IPS-20b (cell line): ENCODE data around the gene MRPS33.
"Not testable (repeated sequence)": the region's sequence is repeated elsewhere in the genome, so short reads cannot be mapped to it uniquely, and the experiment has no call there.

ENCODE experiments used
- H3K27ac ChIP-seq: one replicate; pipeline ENCODE4 v1.5.1; 2013; ENCODE audit warnings: low read length
- H3K27me3 ChIP-seq: 2 replicates; pipeline ENCODE4 v1.6.1; 2013; ENCODE audit warnings: mild to moderate bottlenecking, low read length, inconsistent platforms; ENCODE audit not compliant: insufficient read depth
- H3K36me3 ChIP-seq: 2 replicates; pipeline ENCODE4 v1.6.1; 2013; ENCODE audit warnings: low read depth, mild to moderate bottlenecking, inconsistent platforms, low read length, moderate library complexity; ENCODE audit not compliant: insufficient read depth
- H3K4me1 ChIP-seq: 2 replicates; pipeline ENCODE4 v1.6.1; 2013; ENCODE audit warnings: mild to moderate bottlenecking, control low read depth, inconsistent platforms, low read length, moderate library complexity; ENCODE audit not compliant: insufficient read depth
- H3K4me3 ChIP-seq: 2 replicates; pipeline ENCODE4 v1.5.1; 2013; ENCODE audit warnings: mild to moderate bottlenecking, low read length, inconsistent platforms
- H3K9ac ChIP-seq: 2 replicates; pipeline ENCODE4 v1.6.1; 2013; ENCODE audit warnings: low read depth, mild to moderate bottlenecking, inconsistent platforms, low read length, moderate library complexity
- H3K9me3 ChIP-seq: 2 replicates; pipeline ENCODE4 v1.6.1; 2013; ENCODE audit warnings: mild to moderate bottlenecking, low read depth, low read length, inconsistent platforms; ENCODE audit not compliant: insufficient read depth

MRPS33 gene

DNA sequence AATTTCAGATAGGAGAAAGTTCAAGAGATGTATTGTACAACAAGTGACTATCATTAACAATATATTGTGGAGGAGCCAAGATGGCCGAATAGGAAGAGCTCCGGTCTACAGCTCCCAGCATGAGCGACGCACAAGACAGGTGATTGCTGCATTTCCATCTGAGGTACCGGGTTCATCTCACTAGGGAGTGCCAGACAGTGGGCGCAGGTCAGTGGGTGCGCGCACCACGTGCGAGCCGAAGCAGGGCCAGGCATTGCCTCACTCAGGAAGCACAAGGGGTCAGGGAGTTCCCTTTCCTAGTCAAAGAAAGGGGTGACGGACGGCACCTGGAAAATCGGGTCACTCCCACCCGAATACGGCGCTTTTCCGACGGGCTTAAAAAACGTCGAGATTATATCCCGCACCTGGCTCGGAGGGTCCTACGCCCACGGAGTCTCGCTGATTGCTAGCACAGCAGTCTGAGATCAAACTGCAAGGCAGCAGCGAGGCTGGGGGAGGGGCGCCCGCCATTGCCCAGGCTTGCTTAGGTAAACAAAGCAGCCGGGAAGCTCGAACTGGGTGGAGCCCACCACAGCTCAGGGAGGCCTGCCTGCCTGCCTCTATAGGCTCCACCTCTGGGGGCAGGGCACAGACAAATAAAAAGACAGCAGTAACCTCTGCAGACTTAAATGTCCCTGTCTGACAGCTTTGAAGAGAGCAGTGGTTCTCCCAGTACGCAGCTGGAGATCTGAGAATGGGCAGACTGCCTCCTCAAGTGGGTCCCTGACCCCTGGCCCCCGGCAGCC is 18.0 kb upstream of the MRPS33 start:
- H3K9me3 ChIP-seq: peaks cover 17% of the 10 kb centered on the region; the same call in 1 of the 2 replicates
- H3K4me1 ChIP-seq, H3K27ac ChIP-seq, H3K4me3 ChIP-seq, H3K9ac ChIP-seq, H3K27me3 ChIP-seq, H3K36me3 ChIP-seq: not testable (repeated sequence)

DNA sequence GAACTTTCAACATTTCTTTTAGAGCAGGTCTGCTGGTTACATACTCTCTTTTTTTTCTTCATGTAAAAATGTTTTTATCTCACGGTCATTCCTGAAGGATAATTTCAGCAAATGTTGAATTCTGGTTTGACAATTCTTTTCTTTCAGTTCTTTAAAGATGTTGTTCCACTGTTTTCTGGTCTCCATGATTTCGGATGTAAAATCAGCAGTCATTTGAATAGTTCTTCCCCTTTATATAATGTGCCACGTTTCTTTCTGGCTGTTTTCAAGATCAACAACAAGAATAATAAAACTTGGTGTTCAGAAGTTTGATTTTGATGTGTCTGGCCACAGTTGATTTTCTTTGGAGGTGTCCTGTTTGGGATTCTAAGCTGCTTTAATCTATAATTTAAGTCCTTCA is 14.0 kb upstream of the MRPS33 start:
- Histone ChIP-seq H3K27me3 (no peaks in the 10 kb centered on the region), H3K4me3 (no peak overlapping the region), H3K27ac (no peak overlapping the region), H3K9ac (no peak overlapping the region), H3K4me1 (no peaks in the 10 kb centered on the region), H3K9me3 (peaks cover 24% of the 10 kb centered on the region), H3K36me3 (no peaks in the 10 kb centered on the region)

DNA sequence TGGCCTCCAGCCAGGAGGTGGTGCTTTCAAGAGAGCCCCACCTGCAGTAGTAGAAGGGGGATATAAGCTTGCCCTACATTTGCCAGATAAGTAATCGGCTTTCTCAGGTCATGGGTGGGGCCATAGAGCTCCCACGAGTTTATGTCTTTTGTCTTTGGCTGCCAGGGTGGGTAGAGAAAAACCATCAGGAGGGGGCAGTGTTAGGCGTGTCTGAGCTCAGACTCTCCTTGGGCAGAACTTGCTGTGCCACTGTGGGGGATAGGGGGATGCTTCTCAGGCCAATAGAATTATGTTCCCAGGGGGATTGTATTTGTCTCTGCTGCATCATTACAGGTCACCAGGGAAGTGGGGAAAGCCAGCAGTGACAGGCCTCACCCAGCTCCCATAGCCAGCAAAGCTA is 12.3 kb upstream of the MRPS33 start:
- no peak overlapping the region for H3K9ac ChIP-seq
- H3K36me3 ChIP-seq: no peaks in the 10 kb centered on the region
- H3K9me3 ChIP-seq: peaks cover 24% of the 10 kb centered on the region

DNA sequence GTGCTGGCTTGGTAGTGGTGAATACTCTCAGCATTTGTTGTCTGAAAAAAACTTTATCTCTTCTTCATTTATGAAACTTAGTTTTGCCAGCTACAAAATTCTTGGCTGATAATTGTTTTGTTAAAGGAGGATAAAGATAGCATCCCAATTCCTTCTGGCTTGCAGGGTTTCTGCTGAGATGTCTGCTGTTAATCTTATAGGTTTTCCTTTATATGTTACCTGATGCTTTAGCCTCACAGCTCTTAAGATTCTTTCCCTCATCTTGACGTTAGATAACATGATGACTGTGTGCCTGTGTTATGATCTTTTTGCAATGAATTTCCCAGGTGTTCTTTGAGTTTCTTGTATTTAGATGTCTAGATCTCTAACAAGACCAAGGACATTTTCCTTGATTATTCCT is 9.9 kb upstream of the MRPS33 start:
- H3K27ac ChIP-seq: no peak overlapping the region
- H3K4me1 ChIP-seq: no peaks in the 10 kb centered on the region
- H3K27me3 ChIP-seq: no peaks in the 10 kb centered on the region
- H3K4me3 ChIP-seq: no peak overlapping the region
- H3K9ac ChIP-seq: no peak overlapping the region
- H3K36me3 ChIP-seq: no peaks in the 10 kb centered on the region
- H3K9me3 ChIP-seq: peaks cover 21% of the 10 kb centered on the region

More for the DNA sequence above, 12.3 kb upstream of the MRPS33 start:
- Histone ChIP-seq H3K27me3 (no peaks in the 10 kb centered on the region), H3K4me3 (no peak overlapping the region), H3K27ac (no peak overlapping the region), H3K4me1 (no peaks in the 10 kb centered on the region)

DNA sequence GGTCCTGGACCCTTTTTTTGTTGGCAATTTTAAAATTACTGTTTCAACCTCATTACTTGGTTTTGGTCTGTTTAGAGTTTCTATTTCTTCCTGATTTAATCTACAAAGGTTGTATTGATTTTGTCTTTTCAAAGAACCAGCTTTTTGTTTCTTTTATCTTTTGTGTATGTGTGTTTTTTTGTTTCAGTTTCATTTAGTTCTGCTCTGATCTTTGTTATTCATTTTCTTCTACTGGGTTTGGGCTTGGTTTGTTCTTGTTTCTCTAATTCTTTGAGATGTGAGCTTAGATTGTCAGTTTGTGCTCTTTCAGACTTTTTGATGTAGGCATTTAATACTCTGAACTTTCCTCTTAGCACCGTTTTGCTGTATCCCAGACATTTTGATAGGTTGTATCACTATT is 8.5 kb upstream of the MRPS33 start:
- Histone ChIP-seq H3K9ac (no peak overlapping the region), H3K4me1 (no peaks in the 10 kb centered on the region), H3K36me3 (no peaks in the 10 kb centered on the region), H3K9me3 (peaks cover 7% of the 10 kb centered on the region), H3K27ac (no peak overlapping the region), H3K27me3 (no peaks in the 10 kb centered on the region), H3K4me3 (no peak overlapping the region)

DNA sequence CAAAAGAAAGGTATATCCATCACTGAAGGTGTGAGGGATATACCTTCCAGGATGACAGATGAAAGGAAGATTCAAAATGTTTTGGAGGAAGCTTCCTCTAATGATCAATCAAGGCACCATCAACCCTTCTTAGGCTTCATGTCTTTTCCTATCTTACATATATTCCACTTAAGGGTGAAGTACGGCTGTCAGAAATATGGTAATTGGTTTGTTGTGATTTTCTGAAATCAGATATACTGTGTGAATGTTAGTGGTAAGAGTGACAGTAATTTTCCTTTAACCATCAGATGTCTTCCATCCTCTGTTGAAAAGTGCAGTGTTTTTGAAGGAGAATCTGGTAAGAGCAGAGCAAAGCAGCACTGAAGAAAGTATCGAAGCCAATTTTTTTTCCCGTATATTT is 2.8 kb upstream of the MRPS33 start:
- no peak overlapping the region for H3K9ac ChIP-seq
- H3K9me3 ChIP-seq: no peaks in the 10 kb centered on the region; the same call in 1 of the 2 replicates
- H3K27ac ChIP-seq: no peak overlapping the region
- no peak overlapping the region for H3K4me3 ChIP-seq
- H3K27me3 ChIP-seq: no peaks in the 10 kb centered on the region
- H3K36me3 ChIP-seq: no peaks in the 10 kb centered on the region
- H3K4me1 ChIP-seq: peaks cover 5% of the 10 kb centered on the region; the same call in 1 of the 2 replicates

DNA sequence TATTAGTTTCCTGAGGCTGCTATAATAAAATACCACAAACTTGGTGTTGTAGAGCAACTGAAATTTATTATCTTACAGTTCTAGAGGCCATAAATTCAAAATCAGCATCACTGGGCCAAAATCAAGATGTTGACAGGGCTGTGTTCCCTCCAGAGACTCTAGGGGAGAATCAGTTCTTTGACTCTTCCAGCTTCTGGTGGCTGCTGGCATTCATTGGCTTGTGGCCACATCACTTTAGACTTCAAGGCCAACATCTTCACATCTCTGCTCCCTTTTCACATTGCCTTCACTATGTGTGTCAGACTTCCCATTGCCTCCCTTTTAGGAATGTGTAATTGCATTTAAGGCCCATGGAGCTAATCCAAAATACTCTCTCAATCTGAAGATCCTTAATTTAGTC is 1.6 kb upstream of the MRPS33 start:
- no peaks in the 10 kb centered on the region for H3K27me3 ChIP-seq
- no peak overlapping the region for H3K4me3 ChIP-seq
- no peak overlapping the region for H3K27ac ChIP-seq
- H3K9me3 ChIP-seq: no peaks in the 10 kb centered on the region; the same call in 1 of the 2 replicates
- no peaks in the 10 kb centered on the region for H3K36me3 ChIP-seq
- H3K4me1 ChIP-seq: peaks cover 5% of the 10 kb centered on the region; the same call in 1 of the 2 replicates
- no peak overlapping the region for H3K9ac ChIP-seq

DNA sequence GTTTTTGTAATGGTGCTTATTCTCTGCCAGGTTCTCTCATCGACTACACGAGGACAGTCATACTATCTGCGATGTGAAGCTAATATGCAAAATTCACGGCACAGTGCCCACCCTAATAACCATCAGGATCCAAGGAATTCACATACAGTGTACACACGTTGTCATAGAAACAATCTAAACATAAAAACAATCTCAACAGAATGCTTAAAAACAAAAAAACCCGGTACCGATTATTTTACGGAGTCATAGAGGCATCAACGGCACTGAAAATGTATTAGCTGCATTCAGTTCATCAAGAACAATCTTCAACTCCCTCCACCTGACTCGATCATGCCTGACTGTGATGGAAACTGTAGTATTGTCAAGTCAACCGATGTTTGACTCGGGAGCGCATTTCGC is 628 bp downstream of the MRPS33 start:
- H3K4me3 ChIP-seq: peak overlapping the region; percentile 90
- peaks cover 5% of the 10 kb centered on the region; the same call in 1 of the 2 replicates for H3K4me1 ChIP-seq
- peak overlapping the region; percentile 73 for H3K27ac ChIP-seq
- H3K9ac ChIP-seq: peak overlapping the region; percentile 94
- no peaks in the 10 kb centered on the region for H3K27me3 ChIP-seq
- H3K36me3 ChIP-seq: peaks cover 20% of the 10 kb centered on the region
- H3K9me3 ChIP-seq: no peaks in the 10 kb centered on the region; the same call in 1 of the 2 replicates

DNA sequence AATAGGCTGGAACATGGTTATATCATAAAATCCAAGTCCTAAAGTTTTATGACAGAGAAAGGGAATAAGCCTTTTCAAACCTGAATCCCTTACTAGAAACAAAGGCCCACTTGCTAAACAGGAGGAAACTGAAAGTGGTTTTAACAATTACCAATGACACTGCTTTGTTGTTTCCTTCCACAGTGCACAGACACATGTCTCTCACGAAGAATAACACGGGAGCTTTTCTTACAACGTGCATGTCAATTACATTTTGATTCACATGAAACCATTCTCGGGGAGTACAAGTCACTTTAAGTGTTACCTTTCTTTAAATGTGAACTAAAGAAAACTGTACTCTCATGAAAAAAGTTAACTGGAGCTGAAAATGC is 1.4 kb downstream of the MRPS33 start:
- Histone ChIP-seq H3K4me3 (peak overlapping the region; percentile 90), H3K9me3 (no peaks in the 10 kb centered on the region; the same call in 1 of the 2 replicates), H3K27me3 (no peaks in the 10 kb centered on the region), H3K27ac (no peak overlapping the region), H3K4me1 (peaks cover 5% of the 10 kb centered on the region; the same call in 1 of the 2 replicates), H3K36me3 (peaks cover 22% of the 10 kb centered on the region), H3K9ac (no peak overlapping the region)

DNA sequence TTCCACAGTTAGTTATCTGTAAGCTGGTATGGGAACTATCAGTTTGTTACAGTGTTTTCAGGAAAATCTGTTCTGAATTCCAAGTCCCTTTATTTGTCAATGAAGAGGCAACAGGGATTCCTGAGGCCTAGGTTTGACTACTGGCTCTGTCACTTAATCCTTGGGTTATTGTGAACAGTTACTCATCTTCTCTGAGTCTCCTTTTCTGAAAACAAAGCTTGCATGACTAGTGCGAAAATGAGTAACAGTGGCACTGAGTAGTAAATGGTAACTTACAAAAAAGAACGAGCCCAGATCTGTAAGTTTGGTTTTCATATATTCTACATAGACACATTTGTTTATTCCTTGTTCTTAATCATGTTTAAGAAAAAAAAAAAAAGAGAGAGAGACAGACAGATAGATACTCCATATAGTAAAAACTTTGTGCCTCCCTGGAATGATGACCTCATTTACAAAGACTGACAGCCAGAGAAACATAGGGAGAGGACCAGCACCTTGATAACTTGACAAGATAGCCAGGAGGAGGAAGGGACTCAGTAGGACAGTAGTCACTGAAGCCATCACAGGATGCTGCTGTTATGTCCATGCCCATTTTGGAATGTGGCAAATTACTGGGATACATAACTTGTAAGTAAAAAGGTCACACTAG is 1.9 kb downstream of the MRPS33 start:
- H3K4me3 ChIP-seq: no peak overlapping the region
- no peak overlapping the region for H3K27ac ChIP-seq
- no peak overlapping the region for H3K9ac ChIP-seq
- H3K27me3 ChIP-seq: no peaks in the 10 kb centered on the region
- peaks cover 27% of the 10 kb centered on the region for H3K36me3 ChIP-seq
- peaks cover 5% of the 10 kb centered on the region; the same call in 1 of the 2 replicates for H3K4me1 ChIP-seq
- H3K9me3 ChIP-seq: no peaks in the 10 kb centered on the region; the same call in 1 of the 2 replicates

DNA sequence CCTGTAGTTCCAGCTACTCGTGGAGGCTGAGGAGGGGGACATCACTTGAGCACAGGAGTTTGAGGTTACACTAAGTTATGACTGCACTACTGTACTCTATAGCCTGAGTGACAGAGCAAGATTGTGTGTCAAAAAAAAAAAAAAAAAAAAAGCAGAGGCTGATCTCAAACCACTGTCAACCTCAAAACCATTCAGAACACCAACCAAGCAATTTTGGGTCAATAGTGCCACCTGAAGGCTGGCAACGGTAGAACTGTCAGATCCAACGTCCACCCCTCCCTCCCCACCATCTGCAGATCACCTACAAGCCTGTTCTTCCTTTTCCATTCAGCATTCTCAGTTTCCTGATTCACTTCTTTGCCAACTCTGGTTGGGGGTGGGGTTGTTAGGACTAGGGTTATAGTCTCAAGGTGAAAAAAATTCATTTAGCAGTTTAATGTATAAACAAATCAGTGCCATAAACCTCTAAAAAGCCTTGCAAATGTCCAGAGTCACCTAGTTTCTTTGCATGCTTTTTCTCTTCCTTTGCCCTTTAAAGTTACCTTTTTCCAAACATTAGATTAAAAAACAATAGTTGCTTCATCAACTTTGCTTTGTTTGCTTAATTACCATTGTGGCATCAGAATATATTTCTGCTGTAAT is 2.6 kb downstream of the MRPS33 start:
- no peak overlapping the region for H3K4me3 ChIP-seq
- peaks cover 34% of the 10 kb centered on the region for H3K36me3 ChIP-seq
- H3K9me3 ChIP-seq: no peaks in the 10 kb centered on the region; the same call in 1 of the 2 replicates
- H3K27me3 ChIP-seq: no peaks in the 10 kb centered on the region
- no peak overlapping the region for H3K9ac ChIP-seq
- peaks cover 5% of the 10 kb centered on the region; the same call in 1 of the 2 replicates for H3K4me1 ChIP-seq
- H3K27ac ChIP-seq: no peak overlapping the region
